ENCODE measurements around the gene PARVG. TPM values are rescaled to one million over a fixed set of nuclear protein-coding genes. Genes with fewer than 3 reads are reported as not detected.

The PARVG gene
- total RNA-seq, 2 donors from 2014 or later: 34.9 to 71.3 TPM

DNA sequence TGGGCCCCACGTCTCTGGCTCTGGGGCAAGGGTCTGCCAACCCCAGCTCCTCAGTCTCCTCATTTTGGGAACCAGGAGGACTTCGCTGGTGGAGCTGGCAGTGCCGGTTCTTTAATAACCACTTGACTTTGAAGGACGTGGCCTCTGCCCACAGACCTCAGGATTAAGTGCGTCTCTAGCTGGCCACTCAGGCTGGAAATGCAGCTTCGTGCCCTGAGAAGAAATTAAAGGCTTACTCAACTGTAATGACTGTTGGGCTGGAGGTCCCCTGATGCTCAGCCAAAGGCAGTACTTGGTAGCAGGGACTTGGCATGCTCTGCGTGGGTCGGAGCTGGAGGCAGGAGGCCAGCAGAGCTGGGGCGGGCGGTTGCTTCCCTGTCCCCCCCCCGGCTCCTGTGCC is 16.7 kb upstream of the PARVG start:
- ATAC-seq (ENCODE audit: insufficient number of reproducible peaks, low FRiP score, low read depth) (no peak), DNase-seq (ENCODE audit: low spot score) (no peak)
- Histone ChIP-seq H3K27me3 (replicated peaks; ENCODE audit: insufficient read depth) (no peaks in the 10 kb centered on the region), H3K4me1 (ENCODE audit: control insufficient read depth in 1 of 2, low read depth in 2 of 2) (peaks cover 0 to 4% of the 10 kb centered on the region in 2 donors), H3K4me3 (no peak overlapping the region), H3K9me3 (no peaks in the 10 kb centered on the region), H3K27ac (no peak overlapping the region), H3K36me3 (no peaks in the 10 kb centered on the region)
- no peak for TF ChIP-seq CTCF (IDR thresholded peaks at IDR 0.05)

- ATAC-seq (ENCODE audit: insufficient number of reproducible peaks, low FRiP score, low read depth) (no peak), DNase-seq (ENCODE audit: low spot score) (no peak)
- Histone ChIP-seq H3K9me3 (no peaks in the 10 kb centered on the region), H3K27me3 (replicated peaks; ENCODE audit: insufficient read depth) (no peaks in the 10 kb centered on the region), H3K4me1 (ENCODE audit: control insufficient read depth in 1 of 2, low read depth in 2 of 2) (no peaks in the 10 kb centered on the region), H3K36me3 (no peaks in the 10 kb centered on the region), H3K4me3 (no peak overlapping the region), H3K27ac (no peak overlapping the region)
- TF ChIP-seq CTCF (IDR thresholded peaks at IDR 0.05): no peak
Observed at GRCh38 chr22:44165286-44165874, 15.3 kb upstream of the PARVG start.

- H3K36me3 ChIP-seq: no peaks in the 10 kb centered on the region
- ATAC-seq (ENCODE audit: insufficient number of reproducible peaks, low FRiP score, low read depth) (no peak), DNase-seq (ENCODE audit: low spot score) (no peak)
- H3K4me1 ChIP-seq (ENCODE audit: control insufficient read depth in 1 of 2, low read depth in 2 of 2): no peaks in the 10 kb centered on the region
- no peak overlapping the region for H3K27ac ChIP-seq
- no peak overlapping the region for H3K4me3 ChIP-seq
- H3K9me3 ChIP-seq: no peaks in the 10 kb centered on the region
- no peak for TF ChIP-seq CTCF (IDR thresholded peaks at IDR 0.05)
- H3K27me3 ChIP-seq (replicated peaks; ENCODE audit: insufficient read depth): no peaks in the 10 kb centered on the region
Observed at GRCh38 chr22:44166498-44167276, 14.0 kb upstream of the PARVG start.

- no peak overlapping the region for H3K4me3 ChIP-seq
- no peaks in the 10 kb centered on the region for H3K4me1 ChIP-seq (ENCODE audit: control insufficient read depth in 1 of 2, low read depth in 2 of 2)
- H3K27me3 ChIP-seq (replicated peaks; ENCODE audit: insufficient read depth): no peaks in the 10 kb centered on the region
- H3K36me3 ChIP-seq: no peaks in the 10 kb centered on the region
- no peaks in the 10 kb centered on the region for H3K9me3 ChIP-seq
- no peak for TF ChIP-seq CTCF (IDR thresholded peaks at IDR 0.05)
- ATAC-seq (ENCODE audit: insufficient number of reproducible peaks, low FRiP score, low read depth): no peak
- DNase-seq (ENCODE audit: low spot score): no peak
- no peak overlapping the region for H3K27ac ChIP-seq
Observed at GRCh38 chr22:44167501-44167900, 13.2 kb upstream of the PARVG start.

DNA sequence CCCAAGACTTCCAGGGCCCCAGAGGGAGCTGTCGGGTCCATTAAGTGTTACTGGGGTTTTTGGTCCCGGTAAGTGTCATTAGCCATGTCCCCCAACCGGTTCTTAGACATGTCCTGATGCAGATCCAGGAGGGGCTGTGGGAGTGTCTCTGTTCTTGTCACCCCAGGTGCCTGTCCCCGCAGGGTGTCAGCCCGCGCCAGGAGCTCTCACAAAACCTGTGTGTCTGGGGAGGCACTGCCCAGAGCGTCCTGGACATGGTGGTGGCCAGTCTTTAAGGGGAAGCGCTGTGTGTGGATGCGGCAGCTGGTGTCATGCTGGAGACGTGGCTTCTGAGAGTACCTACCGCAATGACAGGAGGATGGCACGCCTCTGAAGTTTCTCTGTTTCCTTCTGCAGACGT is 12.5 kb upstream of the PARVG start:
- no peak for TF ChIP-seq CTCF (IDR thresholded peaks at IDR 0.05)
- ATAC-seq (ENCODE audit: insufficient number of reproducible peaks, low FRiP score, low read depth) (no peak), DNase-seq (ENCODE audit: low spot score) (no peak)
- Histone ChIP-seq H3K9me3 (no peaks in the 10 kb centered on the region), H3K4me3 (no peak overlapping the region), H3K4me1 (ENCODE audit: control insufficient read depth in 1 of 2, low read depth in 2 of 2) (no peaks in the 10 kb centered on the region), H3K27me3 (replicated peaks; ENCODE audit: insufficient read depth) (no peaks in the 10 kb centered on the region), H3K27ac (no peak overlapping the region), H3K36me3 (no peaks in the 10 kb centered on the region)

Data from thoracic aorta (tissue), 2 donors.